ENCODE results near the gene ATRIP.

GRCh38 chr3:48465531-48466378, 19.2 kb downstream of the ATRIP start:
- peak; percentile 65 for TF ChIP-seq CTCF (IDR thresholded peaks at IDR 0.05; ENCODE audit: low read depth, low read length, poor library complexity, severe bottlenecking)
- no peak for TF ChIP-seq EZH2phosphoT487 (IDR thresholded peaks at IDR 0.05; ENCODE audit: borderline replicate concordance, low read length)
